PFSK-1 (cell line): ENCODE data around the gene SHANK2. TPM values are rescaled to one million over a fixed set of nuclear protein-coding genes. Genes with fewer than 3 reads are reported as not detected.

Experiments used
- FOXP2 ChIP-seq: optimal IDR thresholded peaks from 2 replicates; pipeline ENCODE3; 2011; ENCODE audit warnings: borderline replicate concordance, control low read depth, inconsistent platforms; ENCODE audit not compliant: insufficient read depth; ENCODE audit errors: extremely low read length, extremely low read depth
- POLR2AphosphoS5 ChIP-seq: IDR thresholded peaks from 2 replicates; pipeline ENCODE4 v1.6.1; 2012; ENCODE audit warnings: low read depth, mild to moderate bottlenecking, control low read depth, low read length, moderate library complexity
- REST ChIP-seq, 2 experiments: IDR thresholded peaks; 2 replicates each; pipeline versions ENCODE4 v1.6.1 to v1.8.0; 2011 to 2012; ENCODE audit warnings: low read depth in 2 of 2, low read length in 2 of 2, control low read depth in 1 of 2, inconsistent platforms in 1 of 2, mild to moderate bottlenecking in 1 of 2, moderate library complexity in 1 of 2; ENCODE audit not compliant: insufficient read depth in 1 of 2
- SIN3A ChIP-seq: IDR thresholded peaks from 2 replicates; pipeline ENCODE4 v1.6.1; 2012; ENCODE audit warnings: mild to moderate bottlenecking, low read length, moderate library complexity, borderline replicate concordance; ENCODE audit not compliant: insufficient read depth
- TAF1 ChIP-seq: IDR thresholded peaks from 2 replicates; pipeline ENCODE4 v1.6.1; 2012; ENCODE audit warnings: low read length, control low read depth, borderline replicate concordance; ENCODE audit not compliant: insufficient read depth
- polyA plus RNA-seq: library from polyadenylated mRNA; unstranded; fragments of >200 nt; gene quantifications from one replicate; pipeline ENCODE4 v1.2.1, GENCODE V29; 2012; ENCODE audit warnings: low read depth, missing spikeins; ENCODE audit not compliant: insufficient read length

Gene SHANK2
- polyA plus RNA-seq: not detected

DNA sequence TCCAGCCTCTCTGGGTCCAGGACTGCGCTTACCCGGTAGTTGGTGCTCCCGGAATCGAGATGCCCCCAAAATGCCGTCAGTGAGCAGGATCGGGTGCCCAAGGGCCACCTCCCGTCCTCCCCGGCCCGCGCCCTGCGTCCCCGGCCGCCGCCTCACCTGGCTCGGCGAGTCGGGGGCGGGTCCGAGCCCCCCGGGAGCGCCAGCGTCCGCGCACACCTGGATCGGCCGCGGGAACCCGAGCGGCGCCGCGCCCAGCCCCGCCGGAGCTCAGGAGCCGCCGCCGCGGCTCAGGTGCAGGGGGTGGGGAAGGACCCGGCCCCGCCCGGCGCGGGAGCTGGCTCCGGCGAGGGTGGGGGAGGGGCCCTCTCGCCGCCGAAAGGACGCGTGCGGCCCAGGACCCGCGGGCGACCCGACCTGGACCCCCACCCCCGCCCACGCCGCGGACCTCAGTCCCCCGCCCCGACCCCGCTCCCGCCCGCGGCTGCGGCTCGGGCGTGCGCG lies at the start of gene SHANK2:
Gene SHANK2, minus strand, starts transcription at position 309 of the 501 bp plus-strand sequence. CDS start 105,251 bp downstream, outside the sequence.
- TF ChIP-seq POLR2AphosphoS5 (no peak), SIN3A (no peak), REST (IDR thresholded peaks at IDR 0.05; ENCODE audit: insufficient read depth in 1 of 2, low read depth in 2 of 2, low read length in 2 of 2) (no peak), FOXP2 (no peak), TAF1 (no peak)

GRCh38 chr11:71301858-71302533 lies 49.6 kb upstream of the SHANK2 start:
- no peak for TF ChIP-seq SIN3A

DNA sequence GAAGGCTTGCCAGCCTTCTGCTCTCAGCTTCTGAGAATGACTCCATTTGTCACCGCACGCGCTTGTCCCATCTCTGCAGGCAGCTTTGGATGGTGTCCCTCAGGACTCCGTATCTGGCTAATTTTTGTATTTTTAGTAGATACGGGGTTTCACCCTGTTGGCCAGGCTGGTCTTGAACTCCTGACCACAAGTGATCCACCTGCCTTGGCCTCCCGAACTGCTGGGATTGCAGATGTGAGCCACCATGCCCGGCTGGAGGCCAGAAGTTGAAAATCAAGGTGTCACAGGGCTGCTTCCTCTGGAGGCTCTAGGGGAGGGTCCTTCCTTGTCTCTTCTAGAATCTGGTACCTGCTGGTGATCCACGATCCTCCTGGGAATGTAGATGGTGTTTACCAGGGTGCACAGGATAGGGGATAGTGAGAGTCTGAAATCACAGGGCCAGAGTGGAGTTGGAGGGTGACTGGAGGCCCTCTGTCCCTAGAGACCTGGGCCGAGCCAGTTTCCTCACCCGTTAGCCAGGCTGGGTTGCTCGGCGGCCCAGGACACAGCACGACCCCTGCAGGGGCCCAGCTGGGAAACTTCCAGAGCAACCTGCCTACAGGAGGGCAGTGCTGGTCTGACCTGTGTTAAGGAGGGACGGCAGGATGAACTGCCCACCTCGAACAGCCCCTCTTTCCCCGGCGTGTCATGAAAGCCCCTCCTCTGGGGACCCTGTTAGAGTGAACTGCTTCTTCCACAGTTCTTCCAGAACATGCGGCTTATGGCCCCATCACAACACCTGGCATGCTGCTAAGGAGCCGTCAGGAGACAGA lies 48.9 kb upstream of the SHANK2 start:
- no peak for TF ChIP-seq POLR2AphosphoS5
- TF ChIP-seq SIN3A: no peak
- no peak for TF ChIP-seq TAF1
- no peak for TF ChIP-seq REST (IDR thresholded peaks at IDR 0.05; ENCODE audit: insufficient read depth in 1 of 2, low read depth in 2 of 2, low read length in 2 of 2)
- TF ChIP-seq FOXP2: no peak

DNA sequence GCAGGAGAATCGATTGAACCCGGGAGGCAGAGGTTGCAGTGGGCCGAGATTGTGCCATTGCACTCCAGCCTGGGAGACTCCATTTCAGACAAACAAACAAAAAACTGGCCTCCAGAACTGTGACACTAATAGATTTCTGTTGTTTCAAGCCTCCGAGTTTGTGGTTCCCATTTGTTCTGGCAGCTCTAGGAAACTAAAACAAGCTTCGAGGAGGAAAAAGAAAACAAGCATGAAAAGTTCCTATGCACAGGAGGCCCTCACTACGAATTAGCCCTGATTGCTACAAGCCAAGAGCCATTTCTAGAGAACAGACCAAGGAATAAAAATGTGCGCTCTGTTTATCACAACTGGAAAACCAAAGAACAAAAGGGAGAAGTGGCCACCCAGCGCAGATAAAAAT lies 47.8 kb upstream of the SHANK2 start:
- TF ChIP-seq SIN3A (no peak), POLR2AphosphoS5 (no peak), FOXP2 (no peak), TAF1 (no peak), REST (IDR thresholded peaks at IDR 0.05; ENCODE audit: insufficient read depth in 1 of 2, low read depth in 2 of 2, low read length in 2 of 2) (no peak)

- TF ChIP-seq FOXP2 (no peak), POLR2AphosphoS5 (no peak), REST (IDR thresholded peaks at IDR 0.05; ENCODE audit: insufficient read depth in 1 of 2, low read depth in 2 of 2, low read length in 2 of 2) (no peak), SIN3A (no peak)
Observed at GRCh38 chr11:71298761-71299181, 46.4 kb upstream of the SHANK2 start.
